ENCODE measurements around the gene DDX54. TPM values are rescaled to one million over a fixed set of nuclear protein-coding genes. Genes with fewer than 3 reads are reported as not detected.

Gene DDX54
- total and polyA plus RNA-seq, 12 donors, result 27.9 to 109 (median 70.0) TPM

- peaks cover 0 to 43% of the 10 kb centered on the region in 2 donors for H3K36me3 ChIP-seq (replicated peaks in 1 of 2)
- TF ChIP-seq POLR2A (IDR thresholded peaks at IDR 0.05) (peak in 1 of 2 donors; percentile 39), CTCF (IDR thresholded peaks at IDR 0.05) (no peak)
- H3K9me3 ChIP-seq (replicated peaks in 1 of 3), result no peaks in the 10 kb centered on the region
- no peak overlapping the region for H3K4me3 ChIP-seq
- 42 to 46% (median 43%) methylated on average over 12 to 13 of the region's 13 CpGs for WGBS, 4 donors
- H3K27me3 ChIP-seq, result no peaks in the 10 kb centered on the region
- intact Hi-C loops (cut with DNase I), result no loop called here
- DNase-seq, result peak in 6 of 7 donors; percentile 70 to 84 (median 76)
- peak overlapping the region; percentile 55 to 86 (median 84) for H3K27ac ChIP-seq
- peaks cover 77 to 93% of the 10 kb centered on the region in 2 donors for H3K4me1 ChIP-seq (replicated peaks in 1 of 2)
These were observed 41.7 kb upstream of the DDX54 start for GRCh38 chr12:113226696-113227568.

GRCh38 chr12:113224955-113225354 lies 39.7 kb upstream of the DDX54 start:
- H3K27ac ChIP-seq, result peak overlapping the region in 2 of 5 donors; percentile 84 to 86
- H3K27me3 ChIP-seq, result no peaks in the 10 kb centered on the region
- 94 to 98% (median 95%) methylated on average over 4 of the region's 4 CpGs for WGBS, 4 donors
- H3K9me3 ChIP-seq (replicated peaks in 1 of 3), result no peaks in the 10 kb centered on the region
- TF ChIP-seq CTCF (IDR thresholded peaks at IDR 0.05), result no peak
- no peak for TF ChIP-seq POLR2A (IDR thresholded peaks at IDR 0.05)
- no peak for DNase-seq
- peaks cover 0 to 29% of the 10 kb centered on the region in 2 donors for H3K36me3 ChIP-seq (replicated peaks in 1 of 2)
- intact Hi-C loops (cut with DNase I), result no loop called here
- peaks cover 64 to 80% of the 10 kb centered on the region in 2 donors for H3K4me1 ChIP-seq (replicated peaks in 1 of 2)
- no peak overlapping the region for H3K4me3 ChIP-seq

GRCh38 chr12:113222730-113223531 lies 37.7 kb upstream of the DDX54 start:
- Histone ChIP-seq H3K27ac (peak overlapping the region; percentile 92 to 97 (median 94)), H3K36me3 (replicated peaks in 1 of 2) (peaks cover 0 to 14% of the 10 kb centered on the region in 2 donors), H3K4me1 (replicated peaks in 1 of 2) (peaks cover 45 to 60% of the 10 kb centered on the region in 2 donors), H3K9me3 (replicated peaks in 1 of 3) (no peaks in the 10 kb centered on the region), H3K27me3 (no peaks in the 10 kb centered on the region), H3K4me3 (peak overlapping the region in 2 of 4 donors; percentile 38 to 79)
- peak in 6 of 7 donors; percentile 74 to 89 (median 84) for DNase-seq
- intact Hi-C loops (cut with DNase I), result no loop called here
- 7 to 11% (median 8%) methylated on average over 11 of the region's 11 CpGs for WGBS, 4 donors
- TF ChIP-seq POLR2A (IDR thresholded peaks at IDR 0.05) (peak in 1 of 2 donors; percentile 76), CTCF (IDR thresholded peaks at IDR 0.05) (peak in 3 of 6 experiments; percentile 11 to 21 (median 14))

Measured in adrenal gland (tissue), 12 donors.